ENCODE measurements around the gene ADPRM.

ADPRM gene

GRCh38 chr17:10661437-10661836 is 36.0 kb upstream of the ADPRM start:
- Histone ChIP-seq H3K4me3 (ENCODE audit: insufficient read depth, low read depth, low read length, poor library complexity, severe bottlenecking) (no peak overlapping the region), H3K27ac (ENCODE audit: insufficient read depth, low read length, poor library complexity, severe bottlenecking) (no peak overlapping the region), H3K4me1 (ENCODE audit: control insufficient read depth, insufficient read depth, low read length, poor library complexity, severe bottlenecking) (no peaks in the 10 kb centered on the region), H3K27me3 (replicated peaks; ENCODE audit: control insufficient read depth, insufficient read depth, low read length, poor library complexity, severe bottlenecking) (no peaks in the 10 kb centered on the region), H3K9me3 (ENCODE audit: control insufficient read depth, low read length) (no peaks in the 10 kb centered on the region), H3K36me3 (ENCODE audit: control insufficient read depth, insufficient read depth, low read length) (no peaks in the 10 kb centered on the region)
- DNase-seq: no peak

- H3K27me3 ChIP-seq (replicated peaks; ENCODE audit: control insufficient read depth, insufficient read depth, low read length, poor library complexity, severe bottlenecking): no peaks in the 10 kb centered on the region
- no peaks in the 10 kb centered on the region for H3K4me1 ChIP-seq (ENCODE audit: control insufficient read depth, insufficient read depth, low read length, poor library complexity, severe bottlenecking)
- H3K27ac ChIP-seq (ENCODE audit: insufficient read depth, low read length, poor library complexity, severe bottlenecking): no peak overlapping the region
- DNase-seq: no peak
- no peaks in the 10 kb centered on the region for H3K36me3 ChIP-seq (ENCODE audit: control insufficient read depth, insufficient read depth, low read length)
- no peak overlapping the region for H3K4me3 ChIP-seq (ENCODE audit: insufficient read depth, low read depth, low read length, poor library complexity, severe bottlenecking)
- no peaks in the 10 kb centered on the region for H3K9me3 ChIP-seq (ENCODE audit: control insufficient read depth, low read length)
Measured at GRCh38 chr17:10663231-10663630, 34.2 kb upstream of the ADPRM start.

DNA sequence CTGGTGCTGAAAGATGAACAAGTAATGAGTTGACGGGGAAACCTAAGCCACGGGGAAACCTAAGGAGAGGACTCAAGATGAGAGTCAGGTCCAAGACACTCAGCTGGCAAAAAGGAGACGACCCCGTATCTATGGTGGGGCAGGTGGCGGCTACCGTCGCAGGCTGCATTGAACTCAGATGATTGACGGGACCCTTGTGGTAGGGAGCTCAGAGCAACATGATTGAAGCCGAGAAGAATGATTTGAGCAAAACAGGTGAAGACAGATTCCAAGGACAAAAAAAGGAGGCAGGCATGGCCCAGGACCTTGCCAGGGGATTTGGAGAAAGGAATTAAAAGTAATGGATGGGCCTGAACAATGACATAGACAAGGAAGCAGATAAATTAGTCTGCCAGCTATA is 32.8 kb upstream of the ADPRM start:
- DNase-seq: no peak
- H3K27me3 ChIP-seq (replicated peaks; ENCODE audit: control insufficient read depth, insufficient read depth, low read length, poor library complexity, severe bottlenecking): no peaks in the 10 kb centered on the region
- H3K36me3 ChIP-seq (ENCODE audit: control insufficient read depth, insufficient read depth, low read length): no peaks in the 10 kb centered on the region
- no peaks in the 10 kb centered on the region for H3K9me3 ChIP-seq (ENCODE audit: control insufficient read depth, low read length)
- H3K27ac ChIP-seq (ENCODE audit: insufficient read depth, low read length, poor library complexity, severe bottlenecking): no peak overlapping the region
- H3K4me1 ChIP-seq (ENCODE audit: control insufficient read depth, insufficient read depth, low read length, poor library complexity, severe bottlenecking): no peaks in the 10 kb centered on the region
- H3K4me3 ChIP-seq (ENCODE audit: insufficient read depth, low read depth, low read length, poor library complexity, severe bottlenecking): no peak overlapping the region

- Histone ChIP-seq H3K36me3 (ENCODE audit: control insufficient read depth, insufficient read depth, low read length) (no peaks in the 10 kb centered on the region), H3K27ac (ENCODE audit: insufficient read depth, low read length, poor library complexity, severe bottlenecking) (no peak overlapping the region), H3K4me3 (ENCODE audit: insufficient read depth, low read depth, low read length, poor library complexity, severe bottlenecking) (no peak overlapping the region), H3K4me1 (ENCODE audit: control insufficient read depth, insufficient read depth, low read length, poor library complexity, severe bottlenecking) (no peaks in the 10 kb centered on the region), H3K27me3 (replicated peaks; ENCODE audit: control insufficient read depth, insufficient read depth, low read length, poor library complexity, severe bottlenecking) (no peaks in the 10 kb centered on the region), H3K9me3 (ENCODE audit: control insufficient read depth, low read length) (no peaks in the 10 kb centered on the region)
- no peak for DNase-seq
Measured at GRCh38 chr17:10666906-10667305, 30.5 kb upstream of the ADPRM start.

DNA sequence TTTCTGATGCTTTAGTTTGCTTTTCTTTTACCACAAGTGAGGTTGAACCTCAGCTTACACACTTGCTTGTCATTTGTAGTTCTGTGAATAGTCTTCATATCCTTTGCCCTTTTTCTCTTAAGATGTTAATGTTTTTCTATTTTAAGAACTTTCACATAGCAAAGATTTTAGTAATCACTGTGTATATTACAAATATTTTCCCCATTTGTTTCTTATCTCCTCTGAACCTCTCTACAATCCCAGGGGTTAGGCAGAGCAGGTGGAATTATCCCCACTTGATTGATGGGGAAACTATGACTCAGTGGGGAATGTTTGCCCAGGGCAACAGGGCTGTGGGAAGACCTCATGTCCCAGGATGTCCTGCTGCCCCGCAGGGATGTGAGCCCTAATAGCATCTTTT is 28.6 kb upstream of the ADPRM start:
- H3K4me3 ChIP-seq (ENCODE audit: insufficient read depth, low read depth, low read length, poor library complexity, severe bottlenecking): no peak overlapping the region
- no peak for DNase-seq
- H3K9me3 ChIP-seq (ENCODE audit: control insufficient read depth, low read length): no peaks in the 10 kb centered on the region
- H3K4me1 ChIP-seq (ENCODE audit: control insufficient read depth, insufficient read depth, low read length, poor library complexity, severe bottlenecking): no peaks in the 10 kb centered on the region
- H3K36me3 ChIP-seq (ENCODE audit: control insufficient read depth, insufficient read depth, low read length): no peaks in the 10 kb centered on the region
- H3K27ac ChIP-seq (ENCODE audit: insufficient read depth, low read length, poor library complexity, severe bottlenecking): no peak overlapping the region
- H3K27me3 ChIP-seq (replicated peaks; ENCODE audit: control insufficient read depth, insufficient read depth, low read length, poor library complexity, severe bottlenecking): no peaks in the 10 kb centered on the region

DNA sequence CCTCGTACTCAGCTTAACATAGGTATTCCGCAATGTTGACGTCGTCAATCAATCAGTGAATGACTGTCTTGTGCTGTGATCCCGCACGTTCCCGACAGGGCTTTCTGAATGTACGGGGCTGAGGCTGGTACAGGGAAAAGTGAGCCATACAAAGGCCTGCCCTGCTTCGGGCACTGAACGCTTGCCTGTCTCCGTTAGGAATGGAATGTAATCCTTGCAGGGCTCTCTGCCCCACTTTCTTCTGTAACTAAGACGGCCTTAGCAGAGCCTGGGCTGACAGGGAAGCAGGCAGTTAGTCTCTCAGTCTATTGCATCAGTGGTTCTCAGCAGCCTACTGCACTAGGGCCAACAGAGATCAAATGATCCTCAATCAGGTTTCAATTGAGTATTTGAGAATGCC is 24.1 kb upstream of the ADPRM start:
- DNase-seq: no peak
- Histone ChIP-seq H3K9me3 (ENCODE audit: control insufficient read depth, low read length) (no peaks in the 10 kb centered on the region), H3K4me3 (ENCODE audit: insufficient read depth, low read depth, low read length, poor library complexity, severe bottlenecking) (no peak overlapping the region), H3K4me1 (ENCODE audit: control insufficient read depth, insufficient read depth, low read length, poor library complexity, severe bottlenecking) (no peaks in the 10 kb centered on the region), H3K27me3 (replicated peaks; ENCODE audit: control insufficient read depth, insufficient read depth, low read length, poor library complexity, severe bottlenecking) (no peaks in the 10 kb centered on the region), H3K27ac (ENCODE audit: insufficient read depth, low read length, poor library complexity, severe bottlenecking) (no peak overlapping the region), H3K36me3 (ENCODE audit: control insufficient read depth, insufficient read depth, low read length) (peaks cover 3% of the 10 kb centered on the region)

GRCh38 chr17:10674704-10675103 is 22.7 kb upstream of the ADPRM start:
- no peak for DNase-seq

DNA sequence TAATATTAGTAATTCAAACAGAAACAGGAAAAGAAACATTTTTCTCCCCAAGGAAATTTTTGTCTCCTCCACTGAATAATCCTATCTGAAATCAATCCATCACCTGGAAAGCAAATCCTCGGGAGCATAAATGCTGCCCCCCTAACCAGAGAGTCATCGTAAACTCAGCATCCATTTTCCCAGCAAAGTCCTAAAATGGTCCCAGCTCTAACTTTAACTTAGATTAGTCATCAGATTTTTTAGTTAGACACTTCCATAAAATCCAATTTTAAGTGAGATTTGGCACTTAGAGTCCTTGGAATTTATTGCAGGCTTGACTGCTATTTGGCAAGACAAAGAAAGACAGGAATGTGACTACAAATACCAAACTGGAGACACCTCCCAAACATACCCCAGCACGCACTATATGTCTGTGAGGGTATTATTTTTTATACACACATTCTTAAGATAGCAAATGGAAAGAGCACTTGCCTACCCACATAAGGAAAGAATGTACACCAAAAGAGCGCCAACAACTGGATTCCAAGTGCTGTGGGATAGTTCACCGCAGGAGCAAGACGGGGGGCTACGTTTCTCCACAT is 15.4 kb upstream of the ADPRM start:
- Histone ChIP-seq H3K4me3 (ENCODE audit: insufficient read depth, low read depth, low read length, poor library complexity, severe bottlenecking) (no peak overlapping the region), H3K27me3 (replicated peaks; ENCODE audit: control insufficient read depth, insufficient read depth, low read length, poor library complexity, severe bottlenecking) (no peaks in the 10 kb centered on the region), H3K36me3 (ENCODE audit: control insufficient read depth, insufficient read depth, low read length) (peaks cover 74% of the 10 kb centered on the region), H3K27ac (ENCODE audit: insufficient read depth, low read length, poor library complexity, severe bottlenecking) (no peak overlapping the region), H3K4me1 (ENCODE audit: control insufficient read depth, insufficient read depth, low read length, poor library complexity, severe bottlenecking) (no peaks in the 10 kb centered on the region), H3K9me3 (ENCODE audit: control insufficient read depth, low read length) (no peaks in the 10 kb centered on the region)
- no peak for DNase-seq

More at GRCh38 chr17:10674704-10675103, 22.7 kb upstream of the ADPRM start:
- no peak overlapping the region for H3K27ac ChIP-seq (ENCODE audit: insufficient read depth, low read length, poor library complexity, severe bottlenecking)
- H3K36me3 ChIP-seq (ENCODE audit: control insufficient read depth, insufficient read depth, low read length): peaks cover 14% of the 10 kb centered on the region
- no peak overlapping the region for H3K4me3 ChIP-seq (ENCODE audit: insufficient read depth, low read depth, low read length, poor library complexity, severe bottlenecking)
- no peaks in the 10 kb centered on the region for H3K9me3 ChIP-seq (ENCODE audit: control insufficient read depth, low read length)
- no peaks in the 10 kb centered on the region for H3K27me3 ChIP-seq (replicated peaks; ENCODE audit: control insufficient read depth, insufficient read depth, low read length, poor library complexity, severe bottlenecking)
- no peaks in the 10 kb centered on the region for H3K4me1 ChIP-seq (ENCODE audit: control insufficient read depth, insufficient read depth, low read length, poor library complexity, severe bottlenecking)

DNA sequence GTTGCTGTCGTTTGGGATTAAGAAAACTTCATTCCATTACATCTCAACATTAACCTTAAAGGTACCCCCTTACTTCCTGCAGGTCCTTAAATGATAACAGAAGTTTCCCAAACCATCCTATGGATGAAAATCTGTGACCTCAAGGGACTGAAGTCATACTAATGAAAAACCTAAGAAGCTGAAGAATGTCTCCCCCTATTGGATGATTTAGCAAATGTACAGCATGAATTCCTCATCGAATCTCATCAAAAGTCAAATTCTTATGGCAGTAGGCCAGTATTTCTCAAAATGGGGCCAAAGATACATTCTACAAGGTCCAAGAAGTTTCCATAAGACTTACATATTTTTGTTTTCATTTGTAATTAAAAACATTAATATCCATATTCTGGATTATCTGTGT is 13.5 kb upstream of the ADPRM start:
- Histone ChIP-seq H3K4me3 (ENCODE audit: insufficient read depth, low read depth, low read length, poor library complexity, severe bottlenecking) (no peak overlapping the region), H3K36me3 (ENCODE audit: control insufficient read depth, insufficient read depth, low read length) (peaks cover 74% of the 10 kb centered on the region), H3K4me1 (ENCODE audit: control insufficient read depth, insufficient read depth, low read length, poor library complexity, severe bottlenecking) (no peaks in the 10 kb centered on the region), H3K9me3 (ENCODE audit: control insufficient read depth, low read length) (no peaks in the 10 kb centered on the region), H3K27me3 (replicated peaks; ENCODE audit: control insufficient read depth, insufficient read depth, low read length, poor library complexity, severe bottlenecking) (no peaks in the 10 kb centered on the region), H3K27ac (ENCODE audit: insufficient read depth, low read length, poor library complexity, severe bottlenecking) (no peak overlapping the region)
- DNase-seq: no peak

DNA sequence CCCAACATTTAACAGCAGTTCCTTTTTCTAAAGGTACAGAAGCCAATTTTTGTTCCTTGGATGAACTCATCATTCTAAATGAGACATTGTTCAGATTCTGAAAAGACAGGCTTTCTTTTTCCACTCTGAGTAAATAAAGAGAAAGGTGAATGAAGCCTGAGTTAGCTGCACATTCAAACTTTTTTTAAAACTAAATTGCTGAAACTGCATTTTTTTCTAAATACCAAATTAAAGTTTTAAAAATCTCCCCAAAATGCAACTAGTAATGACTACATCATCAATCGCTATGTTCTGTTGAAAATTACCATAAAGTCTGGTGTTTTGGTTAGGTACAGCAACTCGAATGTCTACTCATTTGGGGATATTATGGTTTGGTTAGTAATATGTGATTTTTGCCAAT is 9.9 kb upstream of the ADPRM start:
- peaks cover 56% of the 10 kb centered on the region for H3K36me3 ChIP-seq (ENCODE audit: control insufficient read depth, insufficient read depth, low read length)

More for the DNA sequence above, 9.9 kb upstream of the ADPRM start:
- Histone ChIP-seq H3K4me1 (ENCODE audit: control insufficient read depth, insufficient read depth, low read length, poor library complexity, severe bottlenecking) (no peaks in the 10 kb centered on the region), H3K4me3 (ENCODE audit: insufficient read depth, low read depth, low read length, poor library complexity, severe bottlenecking) (no peak overlapping the region), H3K27me3 (replicated peaks; ENCODE audit: control insufficient read depth, insufficient read depth, low read length, poor library complexity, severe bottlenecking) (no peaks in the 10 kb centered on the region), H3K9me3 (ENCODE audit: control insufficient read depth, low read length) (no peaks in the 10 kb centered on the region), H3K27ac (ENCODE audit: insufficient read depth, low read length, poor library complexity, severe bottlenecking) (no peak overlapping the region)
- DNase-seq: no peak

All from effector memory CD4-positive, alpha-beta T cell (primary cell).